Left ventricle myocardium inferior (tissue), 1 donor: Measurements from ENCODE around the gene BCAP31. TPM values are rescaled to one million over a fixed set of nuclear protein-coding genes. Genes with fewer than 3 reads are reported as not detected.

Experiments used
- DNase-seq: peaks from one replicate; pipeline ENCODE4 v3.0.0-alpha.2; 2020
- H3K27ac ChIP-seq: fragments of 200-600 bp; replicated peaks from 2 replicates; pipeline ENCODE4 v1.8.0; 2021
- H3K27me3 ChIP-seq: fragments of 200-600 bp; 2 replicates; pipeline ENCODE4 v1.8.0; 2021; ENCODE audit warnings: low read depth
- H3K36me3 ChIP-seq: fragments of 200-600 bp; 2 replicates; pipeline ENCODE4 v1.8.0; 2021
- H3K4me1 ChIP-seq: fragments of 200-600 bp; 2 replicates; pipeline ENCODE4 v1.8.0; 2021
- H3K4me3 ChIP-seq: fragments of 200-600 bp; 2 replicates; pipeline ENCODE4 v1.8.0; 2021; ENCODE audit warnings: mild to moderate bottlenecking, moderate library complexity
- H3K9me3 ChIP-seq: fragments of 200-600 bp; replicated peaks from 2 replicates; pipeline ENCODE4 v1.8.0; 2021
- intact Hi-C: fragments of 100-400 bp; cut with micrococcal nuclease; formaldehyde crosslinking; loops from one replicate; pipeline ENCODE4 v1.11.0; 2022
- total RNA-seq: library from RNA; stranded (reverse); fragmentation: NEBNext Ultra II Directional; extraction: Animal tissue kit (Norgen Biotek cat#: 25700); gene quantifications from one replicate; pipeline ENCODE4 v1.2.1, GENCODE V29; 2021
- TF ChIP-seq, protein P1 (sequence below): fragments of 200-600 bp; IDR thresholded peaks from 2 replicates; pipeline ENCODE4 v1.8.0; 2021; ENCODE audit warnings: antibody characterized with exemption, mild to moderate bottlenecking, borderline replicate concordance
- donor health status: DM: no; HTN: yes; CAD: no; lungs with severe emphysema.

The BCAP31 gene
- total RNA-seq, 1 donor from 2014 or later: 80.8 TPM

DNA sequence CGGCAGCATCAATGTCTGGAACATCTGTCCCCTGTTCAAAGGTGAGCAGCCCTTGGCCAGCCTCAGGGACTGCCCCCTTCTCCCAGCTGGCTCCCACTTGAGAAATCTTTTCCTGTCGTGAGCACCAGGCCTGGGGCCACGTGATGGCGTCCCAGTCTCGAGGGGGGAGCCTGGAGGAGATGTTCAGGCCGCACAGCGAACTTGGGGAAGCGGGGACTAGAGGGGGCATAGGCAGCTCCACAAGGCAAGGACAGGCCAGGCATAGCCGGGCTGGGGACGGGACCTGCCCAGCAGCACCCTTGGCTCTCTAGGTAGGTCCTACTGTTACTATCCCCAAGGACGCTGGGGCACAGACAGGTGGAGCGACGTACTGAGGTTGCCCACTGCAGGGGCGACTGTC is 33.7 kb downstream of the BCAP31 start:
- intact Hi-C loops: no loop called here
- no peak for DNase-seq
- Histone ChIP-seq H3K36me3 (no peaks in the 10 kb centered on the region), H3K27ac (peak overlapping the region; percentile 87), H3K4me1 (peaks cover 22% of the 10 kb centered on the region), H3K9me3 (no peaks in the 10 kb centered on the region), H3K4me3 (peak overlapping the region; percentile 66), H3K27me3 (no peaks in the 10 kb centered on the region)
- TF ChIP-seq, protein P1, sequence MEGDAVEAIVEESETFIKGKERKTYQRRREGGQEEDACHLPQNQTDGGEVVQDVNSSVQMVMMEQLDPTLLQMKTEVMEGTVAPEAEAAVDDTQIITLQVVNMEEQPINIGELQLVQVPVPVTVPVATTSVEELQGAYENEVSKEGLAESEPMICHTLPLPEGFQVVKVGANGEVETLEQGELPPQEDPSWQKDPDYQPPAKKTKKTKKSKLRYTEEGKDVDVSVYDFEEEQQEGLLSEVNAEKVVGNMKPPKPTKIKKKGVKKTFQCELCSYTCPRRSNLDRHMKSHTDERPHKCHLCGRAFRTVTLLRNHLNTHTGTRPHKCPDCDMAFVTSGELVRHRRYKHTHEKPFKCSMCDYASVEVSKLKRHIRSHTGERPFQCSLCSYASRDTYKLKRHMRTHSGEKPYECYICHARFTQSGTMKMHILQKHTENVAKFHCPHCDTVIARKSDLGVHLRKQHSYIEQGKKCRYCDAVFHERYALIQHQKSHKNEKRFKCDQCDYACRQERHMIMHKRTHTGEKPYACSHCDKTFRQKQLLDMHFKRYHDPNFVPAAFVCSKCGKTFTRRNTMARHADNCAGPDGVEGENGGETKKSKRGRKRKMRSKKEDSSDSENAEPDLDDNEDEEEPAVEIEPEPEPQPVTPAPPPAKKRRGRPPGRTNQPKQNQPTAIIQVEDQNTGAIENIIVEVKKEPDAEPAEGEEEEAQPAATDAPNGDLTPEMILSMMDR: no peak

DNA sequence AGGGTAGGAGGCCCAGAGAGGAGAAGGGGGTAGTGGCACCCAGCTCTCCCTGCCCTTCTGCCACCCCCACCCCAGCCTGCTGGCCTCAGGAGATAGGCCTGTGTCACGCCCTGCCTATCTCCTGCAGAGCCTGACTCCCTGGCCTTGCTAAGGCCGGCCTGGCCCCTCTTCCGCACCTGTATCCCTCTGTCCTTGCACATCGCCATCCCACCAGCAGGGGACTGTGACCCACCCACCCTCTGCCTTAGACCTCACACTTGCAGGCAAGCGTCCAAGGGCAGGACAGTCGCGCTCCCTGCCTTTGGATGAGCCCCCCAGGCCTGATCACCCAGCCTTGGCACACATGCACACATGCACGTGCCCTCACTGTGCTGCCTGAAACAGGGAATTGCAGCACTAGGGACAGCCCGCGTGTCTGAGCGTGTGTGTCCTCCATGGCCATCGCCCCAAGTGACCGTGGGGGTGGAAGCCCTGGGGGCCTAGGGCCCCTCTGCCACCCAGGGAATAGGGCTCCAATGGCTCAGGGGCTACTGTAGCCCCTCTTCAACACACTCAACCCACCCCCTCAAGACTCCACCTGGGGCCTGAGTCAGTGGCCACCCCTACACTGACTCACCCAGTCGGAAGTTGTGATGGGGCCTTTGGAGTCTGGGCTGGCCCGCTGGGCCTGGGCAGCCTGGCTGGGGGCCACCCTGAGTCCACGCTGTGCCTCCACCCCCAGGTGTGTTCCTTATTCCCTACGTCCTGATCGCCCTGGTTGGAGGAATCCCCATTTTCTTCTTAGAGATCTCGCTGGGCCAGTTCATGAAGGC is 34.3 kb downstream of the BCAP31 start:
- intact Hi-C loops: no loop called here
- TF ChIP-seq, protein P1: no peak
- Histone ChIP-seq H3K36me3 (no peaks in the 10 kb centered on the region), H3K27me3 (no peaks in the 10 kb centered on the region), H3K4me3 (peak overlapping the region; percentile 66), H3K27ac (peak overlapping the region; percentile 87), H3K4me1 (peaks cover 19% of the 10 kb centered on the region), H3K9me3 (no peaks in the 10 kb centered on the region)
- no peak for DNase-seq

DNA sequence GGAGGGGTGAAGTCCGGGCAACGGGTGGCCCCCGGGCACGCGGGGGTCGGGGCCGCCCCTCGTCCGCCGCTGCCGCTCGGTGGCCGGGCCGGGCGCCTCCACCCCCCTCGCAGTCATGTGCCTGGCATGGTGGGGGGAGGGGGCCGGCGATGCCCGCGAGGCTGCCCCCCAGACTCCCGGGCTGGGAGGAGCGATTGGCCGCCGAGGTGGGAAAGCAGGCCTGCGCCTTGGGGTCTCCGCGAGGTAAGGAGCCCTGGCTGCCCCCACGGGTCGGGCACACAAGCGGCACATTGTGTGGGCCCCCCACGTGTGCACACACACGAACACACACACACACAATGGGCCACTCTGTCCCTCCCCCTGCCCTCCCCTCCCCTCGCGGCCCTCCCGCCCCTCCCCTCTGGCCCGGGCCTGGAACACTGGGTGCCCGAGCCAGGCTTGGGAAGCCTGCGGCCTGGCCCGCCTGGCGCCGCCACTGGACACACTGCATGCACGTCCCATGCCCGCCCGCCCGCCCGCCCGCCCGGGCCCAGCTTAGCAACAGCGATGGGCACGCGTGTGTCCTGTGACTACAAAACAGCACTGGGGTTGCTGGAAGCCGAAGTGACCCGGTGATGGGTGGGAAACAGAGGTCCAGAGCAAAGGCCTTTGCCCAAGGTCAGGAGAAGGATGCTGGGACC is 35.1 kb downstream of the BCAP31 start:
- peak; percentile 50 for DNase-seq
- Histone ChIP-seq H3K36me3 (no peaks in the 10 kb centered on the region), H3K27ac (peak overlapping the region; percentile 87), H3K9me3 (no peaks in the 10 kb centered on the region), H3K4me3 (peak overlapping the region; percentile 66), H3K4me1 (peaks cover 15% of the 10 kb centered on the region), H3K27me3 (no peaks in the 10 kb centered on the region)
- TF ChIP-seq, protein P1: no peak
- intact Hi-C loops: no loop called here

DNA sequence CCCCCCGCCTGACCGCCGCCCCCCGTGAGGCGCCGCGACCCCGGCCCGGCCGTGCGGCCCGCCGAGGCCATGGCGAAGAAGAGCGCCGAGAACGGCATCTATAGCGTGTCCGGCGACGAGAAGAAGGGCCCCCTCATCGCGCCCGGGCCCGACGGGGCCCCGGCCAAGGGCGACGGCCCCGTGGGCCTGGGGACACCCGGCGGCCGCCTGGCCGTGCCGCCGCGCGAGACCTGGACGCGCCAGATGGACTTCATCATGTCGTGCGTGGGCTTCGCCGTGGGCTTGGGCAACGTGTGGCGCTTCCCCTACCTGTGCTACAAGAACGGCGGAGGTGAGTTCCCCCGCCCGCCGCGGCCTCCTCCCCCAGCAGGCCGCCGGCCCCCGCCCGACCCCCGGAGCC is 35.7 kb downstream of the BCAP31 start:
- Histone ChIP-seq H3K36me3 (no peaks in the 10 kb centered on the region), H3K4me1 (peaks cover 15% of the 10 kb centered on the region), H3K9me3 (no peaks in the 10 kb centered on the region), H3K27me3 (no peaks in the 10 kb centered on the region), H3K27ac (peak overlapping the region; percentile 87), H3K4me3 (peak overlapping the region; percentile 66)
- no peak for DNase-seq
- intact Hi-C loops: no loop called here
- TF ChIP-seq, protein P1: no peak

DNA sequence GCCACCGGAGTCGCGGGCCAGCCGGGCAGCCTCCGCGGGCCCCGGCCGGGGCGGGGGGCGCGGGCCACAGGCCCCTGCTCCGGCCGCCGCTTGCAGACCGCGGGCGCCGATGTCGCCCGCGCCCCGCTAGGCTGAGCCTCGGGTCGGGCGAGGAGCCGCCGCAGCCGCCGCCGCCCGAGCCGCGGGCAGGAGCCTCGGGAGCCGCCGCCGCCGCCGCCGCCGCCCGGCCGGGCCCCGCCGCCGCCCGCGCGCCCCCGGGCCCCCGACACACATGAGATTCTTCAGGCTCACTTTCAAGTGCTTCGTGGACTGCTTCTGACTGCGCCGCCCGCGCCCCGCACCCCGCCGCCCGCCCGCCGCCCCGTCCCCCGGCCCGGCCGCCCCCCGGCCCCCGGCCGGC is 36.1 kb downstream of the BCAP31 start:
- Histone ChIP-seq H3K36me3 (no peaks in the 10 kb centered on the region), H3K4me1 (peaks cover 15% of the 10 kb centered on the region), H3K9me3 (no peaks in the 10 kb centered on the region), H3K4me3 (peak overlapping the region; percentile 59), H3K27ac (no peak overlapping the region), H3K27me3 (no peaks in the 10 kb centered on the region)
- TF ChIP-seq, protein P1: no peak
- DNase-seq: no peak
- intact Hi-C loops: no loop called here
